A673 (cell line): ENCODE data around the gene NDUFV2. TPM values are rescaled to one million over a fixed set of nuclear protein-coding genes. Genes with fewer than 3 reads are reported as not detected.

ENCODE experiments used
- BruUV-seq: library from RNA; stranded (reverse); fragments of 400-500 nt; replicated peaks from 2 replicates; lab custom pipeline; 2021; lab: Mats Ljungman, UMichigan
- CTCF ChIA-PET: fragments of 300-600 bp; sonication (Branson Sonifier 250); formaldehyde crosslinking; loops from one replicate; lab custom pipeline; 2022; ENCODE audit warnings: antibody characterized with exemption; lab: Charles Lee
- POLR2A ChIA-PET: fragments of 300-600 bp; sonication (Branson Sonifier 250); formaldehyde crosslinking; loops from one replicate; lab custom pipeline; 2022; ENCODE audit warnings: antibody characterized with exemption; ENCODE audit not compliant: low non-redundant PET; lab: Charles Lee
- DNase-seq: peaks from one replicate; pipeline ENCODE4 v3.0.0-alpha.2; 2015; ENCODE audit warnings: low spot score
- H3K27ac ChIP-seq: fragments of 200-600 bp; sonication (generic); 2 replicates; pipeline ENCODE4 v1.5.1; 2016; ENCODE audit warnings: mixed run types, low read depth, mild to moderate bottlenecking, mixed read lengths, antibody characterized with exemption, low read length; ENCODE audit not compliant: poor library complexity, severe bottlenecking
- H3K27me3 ChIP-seq: fragments of 200-600 bp; sonication (generic); replicated peaks from 2 replicates; pipeline ENCODE4 v1.6.1; 2017; ENCODE audit warnings: mixed run types, low read depth, mild to moderate bottlenecking, mixed read lengths, antibody characterized with exemption, low read length; ENCODE audit not compliant: insufficient read depth, poor library complexity
- H3K36me3 ChIP-seq: fragments of 200-600 bp; sonication (generic); 2 replicates; pipeline ENCODE4 v1.6.1; 2016; ENCODE audit warnings: mixed run types, mild to moderate bottlenecking, mixed read lengths, antibody characterized with exemption, low read length; ENCODE audit not compliant: insufficient read depth, poor library complexity, severe bottlenecking
- H3K4me1 ChIP-seq: fragments of 200-600 bp; sonication (generic); 2 replicates; pipeline ENCODE4 v1.6.1; 2017; ENCODE audit warnings: mixed run types, mild to moderate bottlenecking, mixed read lengths, antibody characterized with exemption, low read length; ENCODE audit not compliant: insufficient read depth, poor library complexity, severe bottlenecking
- H3K4me3 ChIP-seq: fragments of 200-600 bp; sonication (generic); 2 replicates; pipeline ENCODE4 v1.5.1; 2016; ENCODE audit warnings: low read depth, mixed run types, mild to moderate bottlenecking, mixed read lengths, low read length; ENCODE audit not compliant: poor library complexity, severe bottlenecking
- H3K9me3 ChIP-seq: fragments of 200-600 bp; sonication (generic); 2 replicates; pipeline ENCODE4 v1.6.1; 2016; ENCODE audit warnings: mixed run types, low read depth, mild to moderate bottlenecking, mixed read lengths, antibody characterized with exemption, low read length; ENCODE audit not compliant: poor library complexity, severe bottlenecking
- CTCF ChIP-seq: fragments of 300-800, 200-600 bp; sonication (generic); conservative IDR thresholded peaks from 2 replicates; pipeline ENCODE4 v1.5.1; 2017; ENCODE audit warnings: low read depth, mild to moderate bottlenecking, antibody characterized with exemption, low read length, moderate library complexity, mixed read lengths
- EZH2 ChIP-seq: fragments of 200-600 bp; sonication (generic); IDR thresholded peaks from 2 replicates; pipeline ENCODE4 v1.6.1; 2017; ENCODE audit warnings: borderline replicate concordance, low read depth, mild to moderate bottlenecking, mixed read lengths, antibody characterized with exemption, low read length; ENCODE audit not compliant: poor library complexity, severe bottlenecking
- intact Hi-C: fragments of 100-400 bp; cut with micrococcal nuclease; formaldehyde crosslinking; loops from one replicate; pipeline ENCODE4 v1.10.0; 2022; ENCODE audit not compliant: unreplicated experiment
- total RNA-seq: library from RNA; stranded (reverse); gene quantifications from 2 replicates; pipeline ENCODE4 v1.2.3, GENCODE V29; 2021

Gene NDUFV2
- total RNA-seq, 1 experiment from 2014 or later, result 161 TPM

- H3K27ac ChIP-seq, result no peak overlapping the region
- CTCF ChIA-PET, result no interaction called here
Observed at GRCh38 chr18:9094307-9095226, 7.9 kb upstream of the NDUFV2 start.

GRCh38 chr18:9095297-9096006 lies 7.0 kb upstream of the NDUFV2 start:
- Histone ChIP-seq H3K27me3 (no peaks in the 10 kb centered on the region), H3K4me3 (no peak overlapping the region), H3K9me3 (no peaks in the 10 kb centered on the region), H3K27ac (no peak overlapping the region), H3K36me3 (no peaks in the 10 kb centered on the region), H3K4me1 (no peaks in the 10 kb centered on the region)
- intact Hi-C loops, result no loop called here
- no TSS peak for BruUV-seq
- CTCF ChIA-PET, result no interaction called here
- DNase-seq, result no peak
- TF ChIP-seq EZH2 (no peak), CTCF (no peak)
- POLR2A ChIA-PET, result no interaction called here

More at GRCh38 chr18:9094307-9095226, 7.9 kb upstream of the NDUFV2 start:
- intact Hi-C loops, result no loop called here
- Histone ChIP-seq H3K36me3 (no peaks in the 10 kb centered on the region), H3K27me3 (no peaks in the 10 kb centered on the region), H3K9me3 (no peaks in the 10 kb centered on the region), H3K4me1 (no peaks in the 10 kb centered on the region), H3K4me3 (no peak overlapping the region)
- no peak for TF ChIP-seq CTCF
- TF ChIP-seq EZH2, result no peak
- POLR2A ChIA-PET, result no interaction called here
- no TSS peak for BruUV-seq
- no peak for DNase-seq

GRCh38 chr18:9096007-9096371 lies 6.5 kb upstream of the NDUFV2 start:
- intact Hi-C loops, result no loop called here
- Histone ChIP-seq H3K27ac (no peak overlapping the region), H3K4me1 (no peaks in the 10 kb centered on the region), H3K9me3 (no peaks in the 10 kb centered on the region), H3K36me3 (no peaks in the 10 kb centered on the region), H3K4me3 (no peak overlapping the region), H3K27me3 (no peaks in the 10 kb centered on the region)
- no peak for DNase-seq
- CTCF ChIA-PET, result no interaction called here
- no TSS peak for BruUV-seq
- TF ChIP-seq EZH2 (no peak), CTCF (no peak)
- POLR2A ChIA-PET, result no interaction called here
